Fibroblast of lung (primary cell): Measurements from ENCODE around the gene COL16A1. TPM values are rescaled to one million over a fixed set of nuclear protein-coding genes. Genes with fewer than 3 reads are reported as not detected.
A peak's percentile ranks its signal among the peaks of the same experiment; 100 is the strongest.

ENCODE experiments used
- DNase-seq, 2 donors: peaks; one replicate each; pipeline versions ENCODE4 v3.0.0 to v3.0.0-alpha.2; 2010; ENCODE audit warnings: low read depth in 2 of 2
- H2AFZ ChIP-seq: 2 replicates; pipeline ENCODE4 v1.5.1; 2012; ENCODE audit warnings: low read length, control low read depth, inconsistent platforms
- H3K27ac ChIP-seq: 2 replicates; pipeline ENCODE4 v1.5.1; 2011; ENCODE audit warnings: low read length, control low read depth; ENCODE audit not compliant: insufficient read depth
- H3K27me3 ChIP-seq: 2 replicates; pipeline ENCODE4 v1.5.1; 2011; ENCODE audit warnings: mild to moderate bottlenecking, low read length; ENCODE audit not compliant: control insufficient read depth, insufficient read depth
- H3K36me3 ChIP-seq: 2 replicates; pipeline ENCODE4 v1.5.1; 2011; ENCODE audit warnings: low read length; ENCODE audit not compliant: control insufficient read depth, insufficient read depth
- H3K4me1 ChIP-seq: 2 replicates; pipeline ENCODE4 v1.5.1; 2011; ENCODE audit warnings: low read length; ENCODE audit not compliant: control insufficient read depth, insufficient read depth; ENCODE audit errors: extremely low read depth
- H3K4me2 ChIP-seq: 2 replicates; pipeline ENCODE4 v1.5.1; 2011; ENCODE audit warnings: low read length, control low read depth; ENCODE audit not compliant: insufficient read depth; ENCODE audit errors: extremely low read depth
- H3K4me3 ChIP-seq, 4 experiments: fragments of 200-600 bp in 1 of 4; sonication (generic) in 1 of 4; replicated peaks in 1 of 4; 2 replicates each; pipeline ENCODE4 v1.5.1; 2011 to 2016; ENCODE audit warnings: low read length in 4 of 4, low read depth in 3 of 4, mild to moderate bottlenecking in 3 of 4, control low read depth in 2 of 4, inconsistent platforms in 1 of 4, mixed read lengths in 1 of 4; ENCODE audit not compliant: insufficient read depth in 1 of 4; ENCODE audit errors: control extremely low read depth in 1 of 4
- H3K79me2 ChIP-seq: 2 replicates; pipeline ENCODE4 v1.5.1; 2012; ENCODE audit warnings: mild to moderate bottlenecking, low read length, inconsistent platforms; ENCODE audit not compliant: control insufficient read depth, insufficient read depth
- H3K9ac ChIP-seq: 2 replicates; pipeline ENCODE4 v1.5.1; 2011; ENCODE audit warnings: mild to moderate bottlenecking, low read length, control low read depth; ENCODE audit not compliant: insufficient read depth
- H3K9me3 ChIP-seq: 2 replicates; pipeline ENCODE4 v1.5.1; 2012; ENCODE audit warnings: low read depth, low read length; ENCODE audit not compliant: control insufficient read depth, insufficient read depth
- H4K20me1 ChIP-seq: 2 replicates; pipeline ENCODE4 v1.5.1; 2011; ENCODE audit warnings: low read length; ENCODE audit not compliant: control insufficient read depth, insufficient read depth; ENCODE audit errors: extremely low read depth
- CTCF ChIP-seq, 2 donors: IDR thresholded peaks in 1 of 2; conservative IDR thresholded peaks in 1 of 2; 1 replicate in 1 of 2; 2 replicates in 1 of 2; pipeline ENCODE4 v1.5.1; 2011 to 2012; ENCODE audit warnings: low read length in 2 of 2, control low read depth in 1 of 2, inconsistent platforms in 1 of 2, low read depth in 1 of 2, mild to moderate bottlenecking in 1 of 2
- EZH2 ChIP-seq: IDR thresholded peaks from 2 replicates; pipeline ENCODE4 v1.5.1; 2012; ENCODE audit warnings: low read length, control low read depth, mild to moderate bottlenecking; ENCODE audit errors: missing control alignments
- polyA plus RNA-seq, 2 donors: library from polyadenylated mRNA; depleted of rRNA in 1 of 2; stranded (reverse) in 1 of 2; unstranded in 1 of 2; fragments of >200 nt; gene quantifications; 2 replicates each; pipeline ENCODE4 v1.2.1, GENCODE V29; 2011 to 2012; ENCODE audit warnings: missing spikeins in 1 of 2
- total RNA-seq: library from RNA; depleted of rRNA; stranded (reverse); fragments of >200 nt; gene quantifications from 2 replicates; pipeline ENCODE4 v1.2.1, GENCODE V29; 2014

Gene COL16A1
- total and polyA plus RNA-seq, 2 donors (not counting 1 experiment from before 2014, with no cell fraction given): 20.9 to 80.3 TPM

DNA sequence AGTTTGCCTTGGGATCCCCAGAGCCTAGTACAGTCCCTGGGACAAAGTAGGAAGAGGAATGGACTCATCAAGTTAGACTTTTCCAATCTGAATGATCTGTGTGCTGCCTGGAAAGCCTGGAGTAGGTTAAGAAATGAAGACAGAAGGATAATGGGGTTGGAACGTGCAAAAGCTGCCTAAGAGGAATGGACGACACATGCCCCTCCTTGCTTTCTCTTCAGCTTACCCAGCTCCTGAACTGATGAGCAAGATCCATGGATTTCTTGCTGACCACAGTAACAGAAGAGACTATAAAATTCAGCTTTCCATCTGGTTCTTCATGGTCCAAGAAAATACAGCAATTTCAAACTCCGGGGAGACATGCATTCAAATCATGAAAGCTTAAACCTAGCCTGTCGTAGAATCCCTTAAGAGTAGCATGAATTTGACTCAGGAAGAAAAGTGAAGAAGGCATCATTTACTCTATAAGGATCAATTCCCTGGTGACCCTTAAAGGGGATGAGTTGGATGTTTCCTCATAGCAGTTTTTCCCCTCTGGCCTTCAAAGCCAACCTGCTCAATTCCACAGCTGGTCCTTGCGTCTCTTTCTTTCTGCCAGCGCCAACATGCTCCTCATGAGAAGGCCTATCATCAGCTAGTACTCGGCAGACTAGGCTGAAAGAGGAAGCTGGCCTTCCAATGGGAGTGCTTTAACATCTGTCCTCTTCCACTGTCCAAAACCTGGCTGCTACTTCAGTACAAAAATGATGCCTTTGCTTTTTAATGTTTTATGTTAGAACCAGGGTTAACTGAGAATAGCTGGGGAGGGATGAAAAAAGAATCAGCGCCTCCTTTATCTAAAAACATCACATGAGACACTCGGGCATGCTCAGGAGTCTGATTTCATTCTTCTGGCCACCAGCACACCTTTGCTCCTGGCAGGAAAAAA is 53.4 kb downstream of the COL16A1 start:
- no peaks in the 10 kb centered on the region for H3K27me3 ChIP-seq
- no peak overlapping the region for H3K4me3 ChIP-seq
- no peak overlapping the region for H3K4me2 ChIP-seq
- no peaks in the 10 kb centered on the region for H3K9me3 ChIP-seq
- H3K36me3 ChIP-seq: peaks cover 11% of the 10 kb centered on the region
- H3K27ac ChIP-seq: no peak overlapping the region
- TF ChIP-seq EZH2 (no peak), CTCF (conservative IDR thresholded peaks at IDR 0.05 in 1 of 2, IDR thresholded peaks at IDR 0.05 in 1 of 2; ENCODE audit: low read depth in 1 of 2, low read length in 2 of 2) (no peak)
- H4K20me1 ChIP-seq: no peaks in the 10 kb centered on the region
- no peak overlapping the region for H3K9ac ChIP-seq
- peak in 1 of 2 donors; percentile 38 for DNase-seq
- peaks cover 4% of the 10 kb centered on the region for H3K4me1 ChIP-seq
- no peaks in the 10 kb centered on the region for H3K79me2 ChIP-seq
- no peak overlapping the region for H2AFZ ChIP-seq

DNA sequence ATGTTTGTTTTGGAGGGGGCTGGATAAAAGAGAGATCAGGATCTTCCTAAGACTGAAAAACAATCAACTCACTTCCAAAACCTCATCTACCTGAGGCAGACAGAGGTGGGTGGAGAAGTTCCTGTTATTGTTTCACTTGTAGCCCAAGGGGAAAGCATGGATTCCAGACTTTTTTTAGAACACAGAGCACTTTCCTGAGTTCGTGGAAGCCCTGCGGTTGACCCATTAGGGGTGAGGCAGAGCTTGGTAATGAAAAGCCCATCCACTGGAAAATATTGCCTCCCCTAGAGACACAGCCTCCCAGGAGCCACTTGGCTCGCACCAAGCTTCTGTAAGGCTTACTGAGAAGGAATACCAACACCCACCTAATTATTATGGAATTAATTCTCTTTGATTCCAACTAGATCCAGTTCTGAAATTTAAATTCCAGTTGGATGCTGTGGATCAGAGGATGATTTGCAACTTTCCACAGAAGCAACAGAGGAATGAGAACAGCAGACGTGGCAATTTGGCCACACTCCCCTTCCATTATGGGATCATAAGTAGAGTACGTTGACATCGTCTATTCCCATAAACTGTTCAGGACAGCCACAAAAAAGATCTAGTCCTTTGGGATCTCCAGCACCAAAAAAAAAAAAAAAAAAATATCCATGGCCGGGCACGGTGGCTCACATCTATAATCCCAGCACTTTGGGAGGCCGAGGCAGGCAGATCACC is 55.0 kb downstream of the COL16A1 start:
- H2AFZ ChIP-seq: no peak overlapping the region
- H4K20me1 ChIP-seq: no peaks in the 10 kb centered on the region
- no peak for TF ChIP-seq EZH2
- no peak for TF ChIP-seq CTCF (conservative IDR thresholded peaks at IDR 0.05 in 1 of 2, IDR thresholded peaks at IDR 0.05 in 1 of 2; ENCODE audit: low read depth in 1 of 2, low read length in 2 of 2)
- no peaks in the 10 kb centered on the region for H3K9me3 ChIP-seq
- H3K27me3 ChIP-seq: no peaks in the 10 kb centered on the region
- DNase-seq: peak in 1 of 2 donors; percentile 44
- peaks cover 4% of the 10 kb centered on the region for H3K79me2 ChIP-seq
- peaks cover 5% of the 10 kb centered on the region for H3K4me1 ChIP-seq
- peaks cover 6% of the 10 kb centered on the region for H3K36me3 ChIP-seq
- no peak overlapping the region for H3K27ac ChIP-seq
- H3K4me2 ChIP-seq: no peak overlapping the region
- no peak overlapping the region for H3K4me3 ChIP-seq
- H3K9ac ChIP-seq: no peak overlapping the region

- H3K27ac ChIP-seq: no peak overlapping the region
- H3K4me1 ChIP-seq: peaks cover 5% of the 10 kb centered on the region
- no peaks in the 10 kb centered on the region for H3K27me3 ChIP-seq
Observed at GRCh38 chr1:31648190-31648589, 55.6 kb downstream of the COL16A1 start.

More at GRCh38 chr1:31648190-31648589, 55.6 kb downstream of the COL16A1 start:
- Histone ChIP-seq H3K9ac (no peak overlapping the region), H2AFZ (no peak overlapping the region), H3K79me2 (peaks cover 10% of the 10 kb centered on the region), H3K4me3 (no peak overlapping the region), H4K20me1 (no peaks in the 10 kb centered on the region), H3K4me2 (no peak overlapping the region), H3K9me3 (no peaks in the 10 kb centered on the region), H3K36me3 (peaks cover 4% of the 10 kb centered on the region)
- no peak for DNase-seq
- TF ChIP-seq EZH2: no peak
- no peak for TF ChIP-seq CTCF (conservative IDR thresholded peaks at IDR 0.05 in 1 of 2, IDR thresholded peaks at IDR 0.05 in 1 of 2; ENCODE audit: low read depth in 1 of 2, low read length in 2 of 2)
